ENCODE measurements around the gene STX1A.

The STX1A gene

GRCh38 chr7:73742753-73743641 is 23.5 kb upstream of the STX1A start (continued):
- TF ChIP-seq ZNF776 (tag by site-specific recombination; IDR thresholded peaks at IDR 0.05; ENCODE audit: borderline replicate concordance) (no peak), HIC1 (tag by site-specific recombination; IDR thresholded peaks at IDR 0.05) (peak; percentile 48; the same call in 1 of the 2 replicates), ZXDB (tag by site-specific recombination; IDR thresholded peaks at IDR 0.05) (peak; percentile 62), KLF1 (tag by site-specific recombination; IDR thresholded peaks at IDR 0.05) (no peak), ZNF596 (tag by site-specific recombination; IDR thresholded peaks at IDR 0.05) (no peak), KLF8 (tag by site-specific recombination; IDR thresholded peaks at IDR 0.05) (no peak), ZBTB48 (tag by site-specific recombination; IDR thresholded peaks at IDR 0.05) (peak; percentile 23; the same call in 1 of the 2 replicates), ZBTB20 (tag by site-specific recombination; IDR thresholded peaks at IDR 0.05) (no peak), ZNF529 (tag by site-specific recombination; IDR thresholded peaks at IDR 0.05; ENCODE audit: insufficient replicate concordance) (no peak), ZNF324 (tag by site-specific recombination; IDR thresholded peaks at IDR 0.05) (0 out of 2 replicates have a peak, but pooled peaks have one; percentile 44), ZNF530 (tag by site-specific recombination; IDR thresholded peaks at IDR 0.05; ENCODE audit: low read depth) (no peak), ZBTB8A (tag by site-specific recombination; IDR thresholded peaks at IDR 0.05) (no peak), ZFP69B (tag by site-specific recombination; IDR thresholded peaks at IDR 0.05) (no peak), GLIS1 (tag by site-specific recombination; IDR thresholded peaks at IDR 0.05) (peak; percentile 91), HOXC10 (CRISPR knock-in tag; IDR thresholded peaks at IDR 0.05) (no peak), ZSCAN23 (tag by site-specific recombination; IDR thresholded peaks at IDR 0.05) (no peak)

GRCh38 chr7:73742338-73742752 is 22.9 kb upstream of the STX1A start:
- TF ChIP-seq ZBTB20 (tag by site-specific recombination; IDR thresholded peaks at IDR 0.05) (peak; percentile 91), PRDM1 (tag by site-specific recombination; IDR thresholded peaks at IDR 0.05) (peak; percentile 28; the same call in 1 of the 2 replicates), ZNF664 (tag by site-specific recombination; IDR thresholded peaks at IDR 0.05) (no peak)
- ChIA-PET CTCF (interaction anchor here (0.6 to 1.1 kb wide), 5 partner anchors 9 to 337 kb away, joined by 3 to 5 read pairs (median 4); no protein-coding TSS in a partner anchor), POLR2A (interaction anchor here (0.6 to 1.3 kb wide), 2 partner anchors 17 to 28 kb away, joined by 3 to 5 read pairs; partner anchors contain the start of gene CLDN3)
- H3K9me3 ChIP-seq (ENCODE audit: control insufficient read depth, insufficient read depth, low read depth, low read length): no peaks in the 10 kb centered on the region
- H3K4me3 ChIP-seq (ENCODE audit: low read depth, low read length): no peak overlapping the region
- no peak overlapping the region; the same call in 1 of the 2 replicates for H3K27ac ChIP-seq (ENCODE audit: extremely low read depth, low read depth, low read length)
- H3K36me3 ChIP-seq (ENCODE audit: control insufficient read depth in 2 of 2, insufficient read depth in 1 of 2, low read length in 2 of 2): peaks cover 0 to 5% of the 10 kb centered on the region in 2 experiments; a peak in 2 of 3 replicates
- H3K4me1 ChIP-seq (ENCODE audit: control insufficient read depth, insufficient read depth, low read length): peaks cover 8% of the 10 kb centered on the region

- CTCF ChIA-PET: interaction anchor here (0.5 to 3.3 kb wide), 4 partner anchors 10 to 664 kb away, joined by 3 to 18 read pairs (median 3); no protein-coding TSS in a partner anchor
- Histone ChIP-seq H3K36me3 (ENCODE audit: control insufficient read depth in 2 of 2, insufficient read depth in 1 of 2, low read length in 2 of 2) (peaks cover 0 to 13% of the 10 kb centered on the region in 2 experiments; a peak in 2 of 3 replicates), H3K27ac (ENCODE audit: extremely low read depth, low read depth, low read length) (no peak overlapping the region; the same call in 1 of the 2 replicates), H3K4me1 (ENCODE audit: control insufficient read depth, insufficient read depth, low read length) (peaks cover 8% of the 10 kb centered on the region), H3K4me3 (ENCODE audit: low read depth, low read length) (no peak overlapping the region), H3K9me3 (ENCODE audit: control insufficient read depth, insufficient read depth, low read depth, low read length) (no peaks in the 10 kb centered on the region)
- POLR2A ChIA-PET: no interaction called here
- TF ChIP-seq ELK4 (IDR thresholded peaks at IDR 0.05; ENCODE audit: borderline replicate concordance, low read depth, low read length): no peak
- TF ChIP-seq EGR2 (tag by site-specific recombination; IDR thresholded peaks at IDR 0.05; ENCODE audit: low read depth): peak; percentile 97
- TF ChIP-seq MYNN (tag by site-specific recombination; IDR thresholded peaks at IDR 0.05; ENCODE audit: borderline replicate concordance): no peak
- no peak for TF ChIP-seq ZNF354C (tag by site-specific recombination; IDR thresholded peaks at IDR 0.05; ENCODE audit: borderline replicate concordance, low read depth)
- TF ChIP-seq ZNF341 (tag by site-specific recombination; IDR thresholded peaks at IDR 0.05; ENCODE audit: low read depth): no peak
- TF ChIP-seq ZIC2 (tag by site-specific recombination; IDR thresholded peaks at IDR 0.05): peak; percentile 87
- TF ChIP-seq ZNF324 (tag by site-specific recombination; IDR thresholded peaks at IDR 0.05): peak; percentile 77; the same call in 1 of the 2 replicates
- TF ChIP-seq ZNF10 (tag by site-specific recombination; IDR thresholded peaks at IDR 0.05): peak; percentile 98
- TF ChIP-seq ZBTB21 (tag by site-specific recombination; IDR thresholded peaks at IDR 0.05): peak; percentile 66
- no peak for TF ChIP-seq ZNF707 (tag by site-specific recombination; IDR thresholded peaks at IDR 0.05)
- peak; percentile 31; the same call in 1 of the 2 replicates for TF ChIP-seq ZNF394 (tag by site-specific recombination; IDR thresholded peaks at IDR 0.05; ENCODE audit: borderline replicate concordance)
- no peak for TF ChIP-seq ZFP41 (tag by site-specific recombination; IDR thresholded peaks at IDR 0.05; ENCODE audit: borderline replicate concordance)
- TF ChIP-seq KLF8 (tag by site-specific recombination; IDR thresholded peaks at IDR 0.05): peak; percentile 50; the same call in 1 of the 2 replicates
- TF ChIP-seq ZFP69B (tag by site-specific recombination; IDR thresholded peaks at IDR 0.05): no peak
- 0 out of 2 replicates have a peak, but pooled peaks have one; percentile 25 for TF ChIP-seq ZSCAN23 (tag by site-specific recombination; IDR thresholded peaks at IDR 0.05)
- no peak for TF ChIP-seq ZNF473 (tag by site-specific recombination; IDR thresholded peaks at IDR 0.05)
Measured at GRCh38 chr7:73741600-73741999, 22.1 kb upstream of the STX1A start.

Measured in HEK293 (cell line).